ENCODE data around the gene PLXNA2. TPM values are rescaled to one million over a fixed set of nuclear protein-coding genes. Genes with fewer than 3 reads are reported as not detected.

The PLXNA2 gene
- total and polyA plus RNA-seq, 2 of the 4 experiments (the other 2 are of a cell fraction) = 0.72 to 1.1 TPM

DNA sequence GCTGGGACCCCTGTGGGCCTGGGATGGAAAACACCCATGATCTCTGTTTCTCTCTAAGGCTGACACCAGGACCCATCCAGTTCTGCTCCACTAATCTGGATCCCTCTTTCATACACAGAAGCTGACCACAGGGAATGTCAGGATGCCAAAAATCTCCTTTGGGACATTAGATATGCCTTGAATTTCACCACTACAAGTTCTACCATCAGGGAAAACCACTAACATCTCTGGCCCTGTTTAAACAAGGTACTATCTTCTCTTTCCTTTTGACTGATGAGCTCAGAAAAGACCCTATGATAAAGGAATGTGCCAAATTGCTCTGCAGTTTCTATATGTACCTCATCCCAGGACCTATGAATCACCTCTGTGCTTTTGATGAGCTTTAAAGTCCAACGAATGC is 10.2 kb upstream of the PLXNA2 start:
- in situ Hi-C loops (cut with MboI; ENCODE audit: low sequenced_read_pairs) = no loop called here
- H3K4me2 ChIP-seq (ENCODE audit: low read depth, low read length) = no peak overlapping the region
- POLR2A ChIA-PET (ENCODE audit: unreplicated experiment) = interaction anchor here (0.7 kb wide), 1 partner anchor 473 kb away, joined by 3 read pairs; no protein-coding TSS in a partner anchor

More for the DNA sequence above, 10.2 kb upstream of the PLXNA2 start:
- BruUV-seq (replicated peaks) = no TSS peak
- no peak overlapping the region for H2AK9ac ChIP-seq (replicated peaks; ENCODE audit: low read depth, low read length, poor library complexity)
- H2BK15ac ChIP-seq (ENCODE audit: low read depth, low read length) = no peak overlapping the region
- H3K79me1 ChIP-seq (ENCODE audit: low read depth in 1 of 2, low read length in 2 of 2) = no peaks in the 10 kb centered on the region
- no peak overlapping the region for H2AFZ ChIP-seq (replicated peaks; ENCODE audit: low read length, poor library complexity)
- no peak overlapping the region for H4K5ac ChIP-seq (ENCODE audit: low read depth, low read length)
- dilution Hi-C loops (cut with HindIII; ENCODE audit: low sequenced_read_pairs, unreplicated experiment) (no loop called here), intact Hi-C loops (cut with micrococcal nuclease) (no loop called here)
- no peak overlapping the region for H3K4me3 ChIP-seq (ENCODE audit: insufficient read depth, low read depth, low read length)
- no CpG with 5 or more reads among the region's 1 CpG for WGBS, 2 experiments (ENCODE audit: extremely low coverage in 2 of 2, insufficient read length in 1 of 2)
- no peak overlapping the region for H2BK20ac ChIP-seq (ENCODE audit: low read depth, low read length)
- H3K36me3 ChIP-seq (ENCODE audit: control insufficient read depth, insufficient read depth, low read length) = no peaks in the 10 kb centered on the region
- H3K4me1 ChIP-seq (ENCODE audit: control insufficient read depth, insufficient read depth, low read length) = peaks cover 1% of the 10 kb centered on the region; the same call in 1 of the 2 replicates
- no peak overlapping the region for H2BK5ac ChIP-seq (ENCODE audit: low read depth, low read length, poor library complexity, severe bottlenecking)
- no peak for TF ChIP-seq CHD1 (IDR thresholded peaks at IDR 0.05; ENCODE audit: low read depth, low read length)
- no peak for TF ChIP-seq FOS (IDR thresholded peaks at IDR 0.05; ENCODE audit: low read depth, low read length)
- no peak for TF ChIP-seq SMC3 (IDR thresholded peaks at IDR 0.05; ENCODE audit: low read depth, low read length)
- TF ChIP-seq NFE2L2 (IDR thresholded peaks at IDR 0.05; ENCODE audit: low read depth, low read length) = no peak
- TF ChIP-seq POLR2A (IDR thresholded peaks at IDR 0.05; ENCODE audit: low read depth, low read length) = no peak
- no peak for TF ChIP-seq CEBPB (IDR thresholded peaks at IDR 0.05; ENCODE audit: low read depth, low read length)
- H3K4ac ChIP-seq (ENCODE audit: low read depth, low read length) = no peak overlapping the region
- ATAC-seq (ENCODE audit: low read depth) = no peak
- CTCF ChIA-PET = interaction anchor here (1.0 to 1.2 kb wide), 2 partner anchors 10 to 233 kb away, joined by 4 to 5 read pairs; no protein-coding TSS in a partner anchor
- H3K27me3 ChIP-seq (ENCODE audit: control insufficient read depth, insufficient read depth, low read length) = peaks cover 22% of the 10 kb centered on the region
- H3K27ac ChIP-seq (ENCODE audit: insufficient read depth, low read length) = no peak overlapping the region
- no peaks in the 10 kb centered on the region for H3K9me3 ChIP-seq (ENCODE audit: control insufficient read depth, insufficient read depth, low read length)
- H3K18ac ChIP-seq (ENCODE audit: low read depth, low read length) = no peak overlapping the region
- H2AK5ac ChIP-seq (ENCODE audit: low read depth, low read length) = no peak overlapping the region
- no peak overlapping the region for H4K91ac ChIP-seq (ENCODE audit: insufficient read depth, low read depth, low read length)
- no peak overlapping the region for H4K8ac ChIP-seq (ENCODE audit: low read depth in 2 of 2, low read length in 2 of 2)
- no peaks in the 10 kb centered on the region for H4K20me1 ChIP-seq (ENCODE audit: insufficient read depth, low read length)
- no peak overlapping the region for H3K56ac ChIP-seq (ENCODE audit: extremely low read depth, insufficient read depth, low read length)
- no peak for DNase-seq
- H3K23ac ChIP-seq (ENCODE audit: low read depth, low read length) = no peak overlapping the region
- H3K14ac ChIP-seq (replicated peaks; ENCODE audit: low read depth, low read length) = no peak overlapping the region
- no peak overlapping the region for H3K9ac ChIP-seq (ENCODE audit: low read depth, low read length)
- H3K9me1 ChIP-seq (ENCODE audit: insufficient read depth, low read length) = no peaks in the 10 kb centered on the region
- H2BK120ac ChIP-seq (ENCODE audit: low read depth, low read length) = no peak overlapping the region
